GM03348 (cell line): ENCODE measurements around the gene RABGEF1.
"Not testable (repeated sequence)": the region's sequence is repeated elsewhere in the genome, so short reads cannot be mapped to it uniquely, and the experiment has no call there.

Experiments
- DNase-seq: peaks from one replicate; pipeline ENCODE4 v3.0.0; 2012; ENCODE audit warnings: low spot score

The RABGEF1 gene

GRCh38 chr7:66765322-66766025, 24.9 kb downstream of the RABGEF1 start:
- DNase-seq, result not testable (repeated sequence)

- no peak for DNase-seq
These were observed 25.5 kb downstream of the RABGEF1 start for GRCh38 chr7:66766041-66766440.

- not testable (repeated sequence) for DNase-seq
These were observed 27.0 kb downstream of the RABGEF1 start for GRCh38 chr7:66767486-66767885.

GRCh38 chr7:66768865-66769832, 28.6 kb downstream of the RABGEF1 start:
- DNase-seq, result no peak

- peak; percentile 18 for DNase-seq
These were observed 29.4 kb downstream of the RABGEF1 start for GRCh38 chr7:66769833-66770512.

GRCh38 chr7:66771795-66772194, 31.3 kb downstream of the RABGEF1 start:
- no peak for DNase-seq

GRCh38 chr7:66773744-66774143, 33.2 kb downstream of the RABGEF1 start:
- DNase-seq, result not testable (repeated sequence)

GRCh38 chr7:66776383-66776782, 35.9 kb downstream of the RABGEF1 start:
- DNase-seq, result not testable (repeated sequence)

GRCh38 chr7:66776800-66777442, 36.4 kb downstream of the RABGEF1 start:
- DNase-seq, result no peak

- DNase-seq, result no peak
These were observed 37.7 kb downstream of the RABGEF1 start for GRCh38 chr7:66778201-66778600.

GRCh38 chr7:66779669-66780409, 39.3 kb downstream of the RABGEF1 start:
- peak; percentile 29 for DNase-seq

- DNase-seq, result no peak
These were observed 41.0 kb downstream of the RABGEF1 start for GRCh38 chr7:66781408-66782090.

GRCh38 chr7:66782875-66783274, 42.3 kb downstream of the RABGEF1 start:
- DNase-seq, result not testable (repeated sequence)

GRCh38 chr7:66783887-66784595, 43.5 kb downstream of the RABGEF1 start:
- DNase-seq, result not testable (repeated sequence)

- no peak for DNase-seq
These were observed 49.7 kb downstream of the RABGEF1 start for GRCh38 chr7:66790196-66790595.

GRCh38 chr7:66790725-66791124, 50.2 kb downstream of the RABGEF1 start:
- DNase-seq, result no peak

- no peak for DNase-seq
These were observed 60.1 kb downstream of the RABGEF1 start for GRCh38 chr7:66800591-66800990.

GRCh38 chr7:66804001-66804400, 63.5 kb downstream of the RABGEF1 start:
- DNase-seq, result no peak

- DNase-seq, result no peak
These were observed 67.2 kb downstream of the RABGEF1 start for GRCh38 chr7:66807736-66808135.

GRCh38 chr7:66810716-66811115, 70.2 kb downstream of the RABGEF1 start:
- no peak for DNase-seq
